Activated CD4-positive, alpha-beta T cell treated with anti-CD3 and anti-CD28 coated beads, Interleukin-2, amount 50 U/mL, for 48 hours (primary cell): ENCODE data around the gene AFMID.

ENCODE experiments used
- DNase-seq, 2 experiments: peaks; one replicate each; pipeline ENCODE4 v3.0.0-alpha.2; 2020

The AFMID gene

GRCh38 chr17:78256707-78257591 lies 69.8 kb downstream of the AFMID start:
- no peak for DNase-seq
